Measurements from ENCODE around the gene ARID1A.

GRCh38 chr1:26782521-26783212 lies 86.9 kb downstream of the ARID1A start:
- TF ChIP-seq CTCF (IDR thresholded peaks at IDR 0.05): no peak
- TF ChIP-seq POLR2A (IDR thresholded peaks at IDR 0.05): no peak

Data from thyroid gland (tissue), 4 donors.